ENCODE data around the gene TADA3. TPM values are rescaled to one million over a fixed set of nuclear protein-coding genes. Genes with fewer than 3 reads are reported as not detected.

TADA3 gene
- total and polyA plus RNA-seq, 2 experiments from 2014 or later, result 29.1 to 61.7 TPM

GRCh38 chr3:9817436-9817835 is 25.2 kb upstream of the TADA3 start:
- DNase-seq (ENCODE audit: low spot score) (no peak), ATAC-seq (no peak)
- H3K27ac Mint-ChIP-seq, result no peak overlapping the region
- Histone ChIP-seq H3K27me3 (ENCODE audit: insufficient read depth) (no peaks in the 10 kb centered on the region), H2AFZ (no peak overlapping the region), H3K4me2 (no peak overlapping the region), H3K79me2 (replicated peaks; ENCODE audit: insufficient read depth) (no peaks in the 10 kb centered on the region), H3K36me3 (ENCODE audit: insufficient read depth) (no peaks in the 10 kb centered on the region), H4K20me1 (replicated peaks; ENCODE audit: insufficient read depth) (no peaks in the 10 kb centered on the region), H3K9me2 (ENCODE audit: insufficient read depth) (no peaks in the 10 kb centered on the region), H3K27ac (ENCODE audit: low read depth) (no peak overlapping the region), H3K4me3 (no peak overlapping the region), H3K4me1 (ENCODE audit: insufficient read depth) (no peaks in the 10 kb centered on the region), H3F3A (replicated peaks; ENCODE audit: low read depth) (no peaks in the 10 kb centered on the region)
- no peaks in the 10 kb centered on the region for H3K9me3 Mint-ChIP-seq
- no peak overlapping the region for H3K4me3 Mint-ChIP-seq
- TF ChIP-seq, protein P1, sequence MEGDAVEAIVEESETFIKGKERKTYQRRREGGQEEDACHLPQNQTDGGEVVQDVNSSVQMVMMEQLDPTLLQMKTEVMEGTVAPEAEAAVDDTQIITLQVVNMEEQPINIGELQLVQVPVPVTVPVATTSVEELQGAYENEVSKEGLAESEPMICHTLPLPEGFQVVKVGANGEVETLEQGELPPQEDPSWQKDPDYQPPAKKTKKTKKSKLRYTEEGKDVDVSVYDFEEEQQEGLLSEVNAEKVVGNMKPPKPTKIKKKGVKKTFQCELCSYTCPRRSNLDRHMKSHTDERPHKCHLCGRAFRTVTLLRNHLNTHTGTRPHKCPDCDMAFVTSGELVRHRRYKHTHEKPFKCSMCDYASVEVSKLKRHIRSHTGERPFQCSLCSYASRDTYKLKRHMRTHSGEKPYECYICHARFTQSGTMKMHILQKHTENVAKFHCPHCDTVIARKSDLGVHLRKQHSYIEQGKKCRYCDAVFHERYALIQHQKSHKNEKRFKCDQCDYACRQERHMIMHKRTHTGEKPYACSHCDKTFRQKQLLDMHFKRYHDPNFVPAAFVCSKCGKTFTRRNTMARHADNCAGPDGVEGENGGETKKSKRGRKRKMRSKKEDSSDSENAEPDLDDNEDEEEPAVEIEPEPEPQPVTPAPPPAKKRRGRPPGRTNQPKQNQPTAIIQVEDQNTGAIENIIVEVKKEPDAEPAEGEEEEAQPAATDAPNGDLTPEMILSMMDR (conservative IDR thresholded peaks at IDR 0.05; ENCODE audit: low read depth in 2 of 2), result no peak
- TF ChIP-seq STAT1 (IDR thresholded peaks at IDR 0.05; ENCODE audit: unreplicated experiment), result no peak
- TF ChIP-seq, protein P2, sequence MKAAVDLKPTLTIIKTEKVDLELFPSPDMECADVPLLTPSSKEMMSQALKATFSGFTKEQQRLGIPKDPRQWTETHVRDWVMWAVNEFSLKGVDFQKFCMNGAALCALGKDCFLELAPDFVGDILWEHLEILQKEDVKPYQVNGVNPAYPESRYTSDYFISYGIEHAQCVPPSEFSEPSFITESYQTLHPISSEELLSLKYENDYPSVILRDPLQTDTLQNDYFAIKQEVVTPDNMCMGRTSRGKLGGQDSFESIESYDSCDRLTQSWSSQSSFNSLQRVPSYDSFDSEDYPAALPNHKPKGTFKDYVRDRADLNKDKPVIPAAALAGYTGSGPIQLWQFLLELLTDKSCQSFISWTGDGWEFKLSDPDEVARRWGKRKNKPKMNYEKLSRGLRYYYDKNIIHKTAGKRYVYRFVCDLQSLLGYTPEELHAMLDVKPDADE (IDR thresholded peaks at IDR 0.05), result no peak
- TF ChIP-seq CREB1 (CRISPR knock-in tag; IDR thresholded peaks at IDR 0.05; ENCODE audit: low read depth), result no peak
- no peak for TF ChIP-seq POLR2AphosphoS5 (IDR thresholded peaks at IDR 0.05; ENCODE audit: low read depth)
- TF ChIP-seq EZH2phosphoT487 (IDR thresholded peaks at IDR 0.05; ENCODE audit: unreplicated experiment), result no peak
- TF ChIP-seq EZH2 (IDR thresholded peaks at IDR 0.05; ENCODE audit: low read depth, unreplicated experiment), result no peak
- TF ChIP-seq NANOG (IDR thresholded peaks at IDR 0.05; ENCODE audit: borderline replicate concordance), result no peak
- TF ChIP-seq JUNB (IDR thresholded peaks at IDR 0.05; ENCODE audit: unreplicated experiment), result no peak
- no peak for TF ChIP-seq ZNF114 (CRISPR knock-in tag; IDR thresholded peaks at IDR 0.05)
- TF ChIP-seq REST (IDR thresholded peaks at IDR 0.05; ENCODE audit: unreplicated experiment), result no peak
- TF ChIP-seq ZNF331 (CRISPR knock-in tag; IDR thresholded peaks at IDR 0.05; ENCODE audit: low read depth), result no peak
- TF ChIP-seq, protein P3, sequence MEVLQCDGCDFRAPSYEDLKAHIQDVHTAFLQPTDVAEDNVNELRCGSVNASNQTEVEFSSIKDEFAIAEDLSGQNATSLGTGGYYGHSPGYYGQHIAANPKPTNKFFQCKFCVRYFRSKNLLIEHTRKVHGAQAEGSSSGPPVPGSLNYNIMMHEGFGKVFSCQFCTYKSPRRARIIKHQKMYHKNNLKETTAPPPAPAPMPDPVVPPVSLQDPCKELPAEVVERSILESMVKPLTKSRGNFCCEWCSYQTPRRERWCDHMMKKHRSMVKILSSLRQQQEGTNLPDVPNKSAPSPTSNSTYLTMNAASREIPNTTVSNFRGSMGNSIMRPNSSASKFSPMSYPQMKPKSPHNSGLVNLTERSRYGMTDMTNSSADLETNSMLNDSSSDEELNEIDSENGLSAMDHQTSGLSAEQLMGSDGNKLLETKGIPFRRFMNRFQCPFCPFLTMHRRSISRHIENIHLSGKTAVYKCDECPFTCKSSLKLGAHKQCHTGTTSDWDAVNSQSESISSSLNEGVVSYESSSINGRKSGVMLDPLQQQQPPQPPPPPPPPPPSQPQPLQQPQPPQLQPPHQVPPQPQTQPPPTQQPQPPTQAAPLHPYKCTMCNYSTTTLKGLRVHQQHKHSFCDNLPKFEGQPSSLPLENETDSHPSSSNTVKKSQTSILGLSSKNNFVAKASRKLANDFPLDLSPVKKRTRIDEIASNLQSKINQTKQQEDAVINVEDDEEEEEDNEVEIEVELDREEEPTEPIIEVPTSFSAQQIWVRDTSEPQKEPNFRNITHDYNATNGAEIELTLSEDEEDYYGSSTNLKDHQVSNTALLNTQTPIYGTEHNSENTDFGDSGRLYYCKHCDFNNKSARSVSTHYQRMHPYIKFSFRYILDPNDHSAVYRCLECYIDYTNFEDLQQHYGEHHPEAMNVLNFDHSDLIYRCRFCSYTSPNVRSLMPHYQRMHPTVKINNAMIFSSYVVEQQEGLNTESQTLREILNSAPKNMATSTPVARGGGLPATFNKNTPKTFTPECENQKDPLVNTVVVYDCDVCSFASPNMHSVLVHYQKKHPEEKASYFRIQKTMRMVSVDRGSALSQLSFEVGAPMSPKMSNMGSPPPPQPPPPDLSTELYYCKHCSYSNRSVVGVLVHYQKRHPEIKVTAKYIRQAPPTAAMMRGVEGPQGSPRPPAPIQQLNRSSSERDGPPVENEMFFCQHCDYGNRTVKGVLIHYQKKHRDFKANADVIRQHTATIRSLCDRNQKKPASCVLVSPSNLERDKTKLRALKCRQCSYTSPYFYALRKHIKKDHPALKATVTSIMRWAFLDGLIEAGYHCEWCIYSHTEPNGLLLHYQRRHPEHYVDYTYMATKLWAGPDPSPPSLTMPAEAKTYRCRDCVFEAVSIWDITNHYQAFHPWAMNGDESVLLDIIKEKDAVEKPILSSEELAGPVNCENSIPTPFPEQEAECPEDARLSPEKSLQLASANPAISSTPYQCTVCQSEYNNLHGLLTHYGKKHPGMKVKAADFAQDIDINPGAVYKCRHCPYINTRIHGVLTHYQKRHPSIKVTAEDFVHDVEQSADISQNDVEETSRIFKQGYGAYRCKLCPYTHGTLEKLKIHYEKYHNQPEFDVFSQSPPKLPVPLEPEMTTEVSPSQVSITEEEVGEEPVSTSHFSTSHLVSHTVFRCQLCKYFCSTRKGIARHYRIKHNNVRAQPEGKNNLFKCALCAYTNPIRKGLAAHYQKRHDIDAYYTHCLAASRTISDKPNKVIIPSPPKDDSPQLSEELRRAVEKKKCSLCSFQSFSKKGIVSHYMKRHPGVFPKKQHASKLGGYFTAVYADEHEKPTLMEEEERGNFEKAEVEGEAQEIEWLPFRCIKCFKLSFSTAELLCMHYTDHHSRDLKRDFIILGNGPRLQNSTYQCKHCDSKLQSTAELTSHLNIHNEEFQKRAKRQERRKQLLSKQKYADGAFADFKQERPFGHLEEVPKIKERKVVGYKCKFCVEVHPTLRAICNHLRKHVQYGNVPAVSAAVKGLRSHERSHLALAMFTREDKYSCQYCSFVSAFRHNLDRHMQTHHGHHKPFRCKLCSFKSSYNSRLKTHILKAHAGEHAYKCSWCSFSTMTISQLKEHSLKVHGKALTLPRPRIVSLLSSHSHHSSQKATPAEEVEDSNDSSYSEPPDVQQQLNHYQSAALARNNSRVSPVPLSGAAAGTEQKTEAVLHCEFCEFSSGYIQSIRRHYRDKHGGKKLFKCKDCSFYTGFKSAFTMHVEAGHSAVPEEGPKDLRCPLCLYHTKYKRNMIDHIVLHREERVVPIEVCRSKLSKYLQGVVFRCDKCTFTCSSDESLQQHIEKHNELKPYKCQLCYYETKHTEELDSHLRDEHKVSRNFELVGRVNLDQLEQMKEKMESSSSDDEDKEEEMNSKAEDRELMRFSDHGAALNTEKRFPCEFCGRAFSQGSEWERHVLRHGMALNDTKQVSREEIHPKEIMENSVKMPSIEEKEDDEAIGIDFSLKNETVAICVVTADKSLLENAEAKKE (CRISPR knock-in tag; IDR thresholded peaks at IDR 0.05), result no peak
- no peaks in the 10 kb centered on the region for H3K36me3 Mint-ChIP-seq (ENCODE audit: low read depth)
- peaks cover 5% of the 10 kb centered on the region for H3K27me3 Mint-ChIP-seq (ENCODE audit: insufficient read depth, low read depth, poor library complexity)
- no peaks in the 10 kb centered on the region; the same call in 2 of the 3 replicates for H3K4me1 Mint-ChIP-seq

Measured in GM23338 (cell line).